B cell (primary cell): ENCODE results near the gene RASL10B. TPM values are rescaled to one million over a fixed set of nuclear protein-coding genes. Genes with fewer than 3 reads are reported as not detected.

Experiments used
- ATAC-seq: fragments of 200-7000 bp; cut with Tn5 transposase; one replicate; pipeline ENCODE4 v1.10.0; 2021; ENCODE audit warnings: low read depth, mild to moderate bottlenecking, moderate number of reproducible peaks, moderate library complexity
- CTCF ChIA-PET: fragments of 350-600 bp; sonication (Branson Sonifier 250); formaldehyde crosslinking; loops from one replicate; lab custom pipeline; 2021; ENCODE audit warnings: antibody characterized with exemption, inconsistent platforms; lab: Charles Lee
- POLR2A ChIA-PET: fragments of 350-600 bp; sonication (Branson Sonifier 250); formaldehyde crosslinking; loops from one replicate; lab custom pipeline; 2021; ENCODE audit warnings: antibody characterized with exemption; lab: Charles Lee
- DNase-seq: peaks from one replicate; pipeline ENCODE4 v3.0.0; 2013
- H2AFZ ChIP-seq: 2 replicates; pipeline ENCODE4 v1.6.1; 2012; ENCODE audit warnings: mild to moderate bottlenecking, low read depth, low read length; ENCODE audit not compliant: insufficient read depth, poor library complexity, severe bottlenecking
- H3K27ac ChIP-seq, 2 donors: 1 replicate in 1 of 2; 2 replicates in 1 of 2; pipeline ENCODE4 v1.5.1; 2012 to 2013; ENCODE audit warnings: low read length in 2 of 2, mild to moderate bottlenecking in 2 of 2, moderate library complexity in 1 of 2
- H3K27me3 ChIP-seq, 4 experiments: fragments of 200-600 bp in 1 of 4; sonication (generic) in 1 of 4; replicated peaks in 1 of 4; 1 replicate in 2 of 4; 2 replicates in 2 of 4; pipeline versions ENCODE4 v1.6.1 to v1.7.0; 2013 to 2016; ENCODE audit warnings: low read length in 3 of 4, mild to moderate bottlenecking in 2 of 4, mixed read lengths in 1 of 4, moderate library complexity in 1 of 4; ENCODE audit not compliant: insufficient read depth in 4 of 4, control insufficient read depth in 3 of 4; ENCODE audit errors: control extremely low read depth in 1 of 4
- H3K36me3 ChIP-seq, 2 experiments: replicated peaks in 1 of 2; 1 replicate in 1 of 2; 2 replicates in 1 of 2; pipeline versions ENCODE4 v1.6.1 to v1.7.1; 2013; ENCODE audit warnings: low read length in 1 of 2; ENCODE audit not compliant: insufficient read depth in 2 of 2, control insufficient read depth in 1 of 2; ENCODE audit errors: control extremely low read depth in 1 of 2, extremely low read depth in 1 of 2
- H3K4me1 ChIP-seq, 2 donors: fragments of 200-600 bp in 1 of 2; sonication (generic) in 1 of 2; 1 replicate in 1 of 2; 2 replicates in 1 of 2; pipeline versions ENCODE4 v1.5.1 to v1.6.1; 2013 to 2017; ENCODE audit warnings: low read length in 2 of 2; ENCODE audit not compliant: control insufficient read depth in 2 of 2, insufficient read depth in 2 of 2
- H3K4me2 ChIP-seq: replicated peaks from 2 replicates; pipeline ENCODE3; 2012; ENCODE audit warnings: mild to moderate bottlenecking, low read depth, low read length; ENCODE audit not compliant: poor library complexity, severe bottlenecking
- H3K4me3 ChIP-seq, 5 experiments: fragments of 200-600 bp in 1 of 5; sonication (generic) in 1 of 5; 1 replicate in 3 of 5; 2 replicates in 2 of 5; pipeline versions ENCODE4 v1.5.1 to v1.7.0; 2011 to 2016; ENCODE audit warnings: low read length in 4 of 5, mild to moderate bottlenecking in 4 of 5, low read depth in 2 of 5, control low read depth in 1 of 5, moderate library complexity in 1 of 5; ENCODE audit not compliant: insufficient read depth in 1 of 5; ENCODE audit errors: control extremely low read depth in 1 of 5, extremely low read depth in 1 of 5
- H3K79me2 ChIP-seq: fragments of 200-600 bp; sonication (generic); one replicate; pipeline ENCODE4 v1.6.0; 2016; ENCODE audit warnings: low read length; ENCODE audit not compliant: control insufficient read depth, insufficient read depth
- H3K9ac ChIP-seq: fragments of 200-600 bp; sonication (generic); 2 replicates; pipeline ENCODE4 v1.6.1; 2017; ENCODE audit warnings: mild to moderate bottlenecking, low read length, moderate library complexity
- H3K9me3 ChIP-seq, 3 donors: one replicate each; pipeline versions ENCODE4 v1.6.1 to v1.7.1; 2013; ENCODE audit warnings: low read length in 2 of 3; ENCODE audit not compliant: control insufficient read depth in 2 of 3, insufficient read depth in 1 of 3; ENCODE audit errors: control extremely low read depth in 1 of 3
- H4K20me1 ChIP-seq: 2 replicates; pipeline ENCODE4 v1.6.0; 2012; ENCODE audit warnings: mild to moderate bottlenecking, low read length; ENCODE audit not compliant: insufficient read depth, control insufficient read depth, poor library complexity, severe bottlenecking
- H3K27ac Mint-ChIP-seq: one replicate; pipeline ENCODE4 v1.8.0; 2021; ENCODE audit warnings: mixed read lengths
- H3K27me3 Mint-ChIP-seq: one replicate; pipeline ENCODE4 v1.8.0; 2021; ENCODE audit warnings: mixed read lengths
- H3K4me1 Mint-ChIP-seq: one replicate; pipeline ENCODE4 v1.8.0; 2021; ENCODE audit warnings: mixed read lengths
- H3K4me3 Mint-ChIP-seq: one replicate; pipeline ENCODE4 v1.8.0; 2021; ENCODE audit warnings: mixed read lengths
- H3K9me3 Mint-ChIP-seq: one replicate; pipeline ENCODE4 v1.8.0; 2022; ENCODE audit warnings: mixed read lengths; ENCODE audit not compliant: insufficient read depth
- CTCF ChIP-seq: fragments of 200-600 bp; IDR thresholded peaks from one replicate; pipeline ENCODE4 v1.8.0; 2022; ENCODE audit warnings: antibody characterized with exemption, mild to moderate bottlenecking
- EZH2 ChIP-seq: IDR thresholded peaks from 2 replicates; pipeline ENCODE4 v1.6.1; 2012; ENCODE audit warnings: borderline replicate concordance, low read depth, mild to moderate bottlenecking, moderate library complexity, low read length; ENCODE audit not compliant: insufficient read depth, poor library complexity, severe bottlenecking
- WGBS: methylation state at CpG from one replicate; pipeline ENCODE4 v1.1.5; 2013; ENCODE audit warnings: missing lambda C conversion rate; ENCODE audit not compliant: insufficient coverage; 5-methylcytosine and 5-hydroxymethylcytosine counted together
- intact Hi-C: fragments of 100-400 bp; cut with micrococcal nuclease; formaldehyde crosslinking; loops from one replicate; pipeline ENCODE4 v1.10.0; 2022
- polyA plus RNA-seq: library from polyadenylated mRNA; depleted of rRNA; stranded (reverse); fragments of >200 nt; gene quantifications from 2 replicates; pipeline ENCODE4 v1.2.3, GENCODE V29; 2012
- total RNA-seq, 2 donors: library from RNA; stranded (reverse); fragments of 120-200 nt in 1 of 2; gene quantifications; 1 replicate in 1 of 2; 2 replicates in 1 of 2; pipeline versions ENCODE4 v1.2.3 to v1.2.4, GENCODE V29; 2013 to 2022

Gene RASL10B
- total and polyA plus RNA-seq, 2 donors (not counting 1 experiment from before 2014, with no cell fraction given) = 0.06 TPM; not detected in 1

DNA sequence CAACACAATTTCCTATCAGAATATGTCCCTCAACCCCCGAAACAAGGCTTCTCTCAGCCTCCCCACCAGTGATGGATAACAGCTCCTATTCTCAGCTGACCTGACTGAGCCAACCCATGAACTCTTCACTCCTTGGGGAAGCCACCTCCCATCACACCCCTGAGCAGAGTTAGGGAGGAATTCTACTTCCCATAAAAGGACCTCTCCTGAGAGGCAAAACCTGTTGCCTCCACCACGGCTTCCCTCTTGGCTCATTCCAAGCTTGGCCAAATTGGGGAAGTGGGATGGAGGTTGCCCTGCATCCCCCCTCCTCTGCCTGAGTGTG, 5.7 kb upstream of the RASL10B start:
- Mint-ChIP-seq H3K9me3 (no peaks in the 10 kb centered on the region), H3K27me3 (peaks cover 5% of the 10 kb centered on the region), H3K4me3 (no peak overlapping the region), H3K4me1 (peaks cover 7% of the 10 kb centered on the region), H3K27ac (no peak overlapping the region)
- 90% methylated on average over 2 of the region's 2 CpGs for WGBS
- no peak overlapping the region for H3K27ac ChIP-seq
- H3K4me1 ChIP-seq = peaks cover 2 to 4% of the 10 kb centered on the region in 2 donors
- ATAC-seq (no peak), DNase-seq (no peak)
- H3K9me3 ChIP-seq = no peaks in the 10 kb centered on the region
- no peak overlapping the region for H3K4me2 ChIP-seq
- POLR2A ChIA-PET = no interaction called here
- no peak overlapping the region for H2AFZ ChIP-seq
- H3K27me3 ChIP-seq = peaks cover 0 to 4% (median 0%) of the 10 kb centered on the region in 4 experiments
- H3K36me3 ChIP-seq = peaks cover 10 to 40% of the 10 kb centered on the region in 2 experiments
- H3K9ac ChIP-seq = no peak overlapping the region
- intact Hi-C loops = no loop called here
- no peaks in the 10 kb centered on the region for H4K20me1 ChIP-seq
- TF ChIP-seq EZH2 = no peak
- no peak for TF ChIP-seq CTCF
- no peak overlapping the region for H3K4me3 ChIP-seq
- H3K79me2 ChIP-seq = no peaks in the 10 kb centered on the region
- CTCF ChIA-PET = no interaction called here

- Histone ChIP-seq H4K20me1 (no peaks in the 10 kb centered on the region), H3K4me2 (no peak overlapping the region), H2AFZ (no peak overlapping the region), H3K79me2 (no peaks in the 10 kb centered on the region), H3K27ac (no peak overlapping the region), H3K4me3 (no peak overlapping the region), H3K9ac (no peak overlapping the region), H3K9me3 (no peaks in the 10 kb centered on the region), H3K36me3 (peaks cover 10 to 40% of the 10 kb centered on the region in 2 experiments), H3K27me3 (peaks cover 0 to 7% (median 0%) of the 10 kb centered on the region in 4 experiments), H3K4me1 (peaks cover 7 to 10% of the 10 kb centered on the region in 2 donors)
- ChIA-PET CTCF (no interaction called here), POLR2A (no interaction called here)
- ATAC-seq (no peak), DNase-seq (no peak)
- Mint-ChIP-seq H3K9me3 (no peaks in the 10 kb centered on the region), H3K4me1 (peaks cover 13% of the 10 kb centered on the region), H3K27me3 (peaks cover 11% of the 10 kb centered on the region), H3K27ac (no peak overlapping the region), H3K4me3 (no peak overlapping the region)
- WGBS = 77% methylated on average over 3 of the region's 6 CpGs
- TF ChIP-seq EZH2 (no peak), CTCF (no peak)
- intact Hi-C loops = no loop called here
Observed at GRCh38 chr17:35726127-35726952, 5.1 kb upstream of the RASL10B start.
